SIG-M5 treated with dmso at 0.1 percent for 504 hours (cell line): ENCODE measurements around the gene GAS6.
"Not testable (repeated sequence)": the region's sequence is repeated elsewhere in the genome, so short reads cannot be mapped to it uniquely, and the experiment has no call there.

Experiments used
- DNase-seq: peaks from one replicate; lab custom pipeline; 2025; ENCODE audit not compliant: unreplicated experiment; lab: John Stamatoyannopoulos, UW

GAS6 gene

GRCh38 chr13:113793718-113794085 lies 70.2 kb downstream of the GAS6 start:
- DNase-seq = no peak

- no peak for DNase-seq
Measured at GRCh38 chr13:113792886-113793717, 70.8 kb downstream of the GAS6 start.

DNA sequence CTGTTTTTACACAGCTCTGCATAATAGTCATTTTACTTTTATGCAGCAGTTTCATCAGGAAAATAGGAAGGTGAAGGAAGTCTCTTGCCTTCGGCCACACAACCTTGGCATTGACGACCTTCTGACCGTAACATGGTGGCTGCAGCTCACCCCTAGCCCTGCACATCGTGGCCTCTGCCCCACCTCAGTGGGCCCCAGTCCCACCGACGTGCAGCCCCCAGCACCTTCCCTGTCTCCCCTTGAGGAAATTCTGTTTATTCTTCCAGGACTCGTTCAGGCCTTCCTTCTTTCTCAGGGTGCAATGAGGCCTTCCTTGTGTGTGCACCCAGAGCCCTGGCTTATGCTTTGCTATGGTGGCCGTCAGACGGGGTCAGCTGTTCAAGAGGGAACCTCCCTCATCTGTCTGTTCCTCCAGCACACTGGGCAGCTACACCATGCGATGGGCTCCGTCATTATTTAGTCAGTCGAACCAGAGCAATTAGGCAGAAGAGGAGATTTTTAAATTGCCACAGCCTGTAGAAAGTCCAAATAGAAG lies 71.6 kb downstream of the GAS6 start:
- no peak for DNase-seq

DNA sequence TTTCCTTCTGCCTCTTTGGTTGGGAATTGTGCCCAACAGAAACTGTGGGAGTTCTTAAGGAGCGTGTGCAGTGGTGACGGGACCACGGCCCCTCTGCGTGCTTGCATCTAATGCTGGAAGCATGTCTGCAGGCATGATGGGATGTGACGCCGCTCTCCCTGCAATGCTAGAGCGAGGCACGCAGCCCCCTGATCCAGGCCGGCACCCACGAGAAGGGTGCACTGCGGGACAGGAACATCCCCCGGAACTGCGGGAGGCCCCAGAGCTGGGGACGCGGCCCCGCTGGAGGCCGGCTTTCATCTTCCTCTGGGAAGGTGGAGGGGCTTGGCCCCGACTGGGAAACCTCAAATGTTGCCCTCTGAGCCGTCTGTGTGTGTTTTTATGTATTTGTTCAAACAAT lies 72.1 kb downstream of the GAS6 start:
- no peak for DNase-seq

DNA sequence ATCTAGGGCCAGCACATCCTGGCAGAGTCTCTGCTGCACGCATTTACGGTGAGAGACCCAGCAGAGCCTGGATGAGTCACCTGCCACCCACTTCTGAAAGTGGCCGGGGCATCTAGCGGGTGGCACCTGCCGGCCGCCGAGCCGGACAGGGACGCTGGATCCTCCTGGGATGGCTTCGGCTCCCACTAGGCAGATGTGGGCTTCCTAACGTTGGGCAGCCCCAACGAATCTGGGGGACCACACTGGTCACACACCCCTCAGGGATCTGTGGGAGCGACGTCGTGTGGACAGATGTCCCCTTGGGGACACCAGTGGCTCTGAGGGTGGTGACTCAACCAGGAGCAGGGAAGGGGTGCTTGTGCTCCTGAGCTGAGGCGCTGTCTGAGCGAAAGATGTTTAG lies 72.7 kb downstream of the GAS6 start:
- DNase-seq = no peak

GRCh38 chr13:113789931-113790330 lies 73.9 kb downstream of the GAS6 start:
- DNase-seq = not testable (repeated sequence)

DNA sequence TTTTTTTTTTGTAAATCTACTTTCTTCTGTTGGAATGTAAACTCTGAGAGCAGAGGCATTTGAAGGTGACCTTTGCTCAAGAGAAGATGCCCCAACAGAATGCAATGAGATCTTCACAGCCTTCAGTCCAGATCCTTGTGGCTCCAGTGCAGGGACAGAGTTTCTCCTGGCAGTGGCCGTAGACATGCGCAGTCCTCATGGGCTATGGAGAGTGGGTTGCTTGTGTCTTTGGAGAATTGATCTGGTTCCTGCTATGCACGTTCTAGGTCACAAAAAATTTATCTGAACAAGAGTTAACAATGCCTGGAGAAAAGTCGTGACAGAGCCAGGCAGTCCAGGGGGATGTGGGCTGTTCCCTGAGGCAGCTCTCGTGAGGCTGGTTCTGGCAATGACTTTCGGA lies 74.7 kb downstream of the GAS6 start:
- DNase-seq = no peak

DNA sequence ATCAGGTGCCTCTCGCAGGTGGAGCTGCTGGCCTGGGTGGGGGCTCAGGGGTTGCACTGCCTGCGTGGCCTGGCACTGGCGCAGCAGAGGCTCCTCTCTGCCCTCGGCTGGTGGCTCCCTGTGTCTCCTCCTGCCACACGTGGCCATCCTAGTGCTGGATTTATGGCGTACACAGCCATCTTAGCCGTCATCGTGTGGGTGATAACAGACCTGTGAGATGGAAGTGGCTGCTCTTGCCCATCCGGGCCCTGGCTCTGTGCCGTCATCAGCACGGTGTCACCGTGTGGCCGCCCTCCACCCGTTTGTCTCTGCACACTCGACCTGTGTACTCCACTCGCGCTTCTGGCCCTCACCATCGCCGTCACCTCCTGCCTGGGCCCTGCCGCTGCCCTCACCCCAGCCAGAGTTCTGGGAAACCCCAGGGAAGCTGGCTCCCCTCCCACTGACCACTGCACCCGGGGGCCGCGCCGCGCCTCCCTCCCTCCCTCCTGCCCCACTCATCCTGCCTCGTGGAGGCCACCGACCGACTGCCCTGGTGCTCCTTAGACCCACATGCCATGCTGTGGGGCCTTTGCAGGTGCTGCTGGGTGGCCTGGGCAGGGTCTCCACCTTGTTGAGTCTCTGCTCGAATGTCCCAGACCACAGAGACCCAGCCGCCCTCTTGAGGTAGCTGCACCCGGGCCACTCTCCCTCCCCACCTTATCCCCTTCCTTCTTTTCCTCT lies 75.3 kb downstream of the GAS6 start:
- no peak for DNase-seq

DNA sequence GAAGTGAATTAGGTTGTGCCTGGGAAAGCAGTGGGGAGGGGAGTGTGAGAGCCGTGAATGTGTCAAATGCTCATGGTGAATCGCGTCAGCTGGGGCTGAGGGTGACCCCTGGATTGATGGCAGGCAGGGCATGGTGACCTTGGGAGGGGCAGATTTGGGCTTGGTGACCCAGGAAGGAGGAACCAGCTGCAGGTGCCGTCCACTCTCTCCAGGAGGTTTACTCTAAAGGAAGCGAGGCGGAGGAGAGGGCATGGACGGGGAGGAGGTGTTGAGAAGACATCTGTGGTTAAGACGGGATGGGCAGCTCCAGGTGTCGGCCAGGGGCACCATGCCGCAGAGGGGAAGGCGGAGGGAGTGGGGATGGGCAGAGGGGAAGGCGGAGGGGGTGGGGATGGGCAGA lies 76.2 kb downstream of the GAS6 start:
- DNase-seq = no peak

DNA sequence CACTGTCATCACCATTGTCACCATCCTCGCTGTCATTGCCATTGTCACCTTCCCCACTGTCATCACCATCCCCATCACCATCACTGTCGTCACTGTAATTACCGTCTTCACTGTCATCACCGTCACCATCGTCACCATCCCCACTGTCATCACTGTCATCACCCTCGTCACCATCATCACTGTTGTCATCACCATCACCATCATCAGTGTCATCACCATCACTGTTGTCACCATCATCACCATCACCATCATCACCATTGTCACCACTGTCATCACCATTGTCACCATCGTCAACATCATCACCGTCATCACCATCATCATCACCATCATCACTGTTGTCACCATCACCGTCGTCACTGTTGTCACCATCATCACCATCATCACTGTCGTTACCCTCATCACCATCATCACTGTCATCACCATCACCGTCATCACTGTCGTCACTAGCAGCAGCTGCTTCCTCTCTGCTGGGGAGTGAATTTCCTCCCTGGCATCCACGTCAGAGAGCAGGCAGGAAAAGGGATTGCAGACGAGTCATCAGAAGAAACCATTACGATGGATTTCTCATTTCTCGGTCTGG lies 77.5 kb downstream of the GAS6 start:
- DNase-seq = no peak

GRCh38 chr13:113785051-113786010 lies 78.5 kb downstream of the GAS6 start:
- DNase-seq = no peak

- DNase-seq = no peak
Measured at GRCh38 chr13:113784645-113785024, 79.2 kb downstream of the GAS6 start.

DNA sequence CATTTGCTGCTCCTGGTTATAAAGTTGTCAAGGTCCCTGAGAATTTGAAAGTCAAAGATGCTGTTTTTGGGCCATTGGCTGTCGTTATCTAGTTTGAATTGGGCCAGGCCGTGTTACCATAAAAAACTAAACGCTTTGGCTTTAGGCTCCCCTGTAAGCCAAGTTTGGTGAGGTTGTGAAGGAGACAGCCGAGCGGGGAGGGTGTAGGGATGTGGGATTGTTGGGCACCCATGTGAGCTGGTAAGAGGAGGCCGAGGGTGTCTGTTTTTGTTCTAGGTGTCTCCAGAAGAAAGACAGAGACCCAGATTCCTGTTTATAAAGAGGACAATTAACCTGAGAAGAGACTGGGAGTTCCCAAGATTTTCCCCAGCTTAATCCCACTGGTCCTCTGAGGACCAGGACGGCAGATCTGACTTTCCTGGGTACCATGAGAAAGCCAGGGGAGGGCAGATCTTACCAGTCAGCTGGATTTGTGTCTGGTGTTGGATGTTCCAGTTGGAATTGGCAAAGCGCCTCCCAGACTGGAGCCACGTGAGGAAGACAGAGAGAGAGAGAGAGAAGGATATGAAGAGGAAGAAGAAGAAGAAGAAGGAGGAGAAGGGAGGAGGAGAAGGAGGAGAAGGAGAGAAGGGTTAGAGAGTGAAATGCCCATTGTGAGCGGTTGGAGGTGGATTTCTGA lies 79.8 kb downstream of the GAS6 start:
- no peak for DNase-seq

DNA sequence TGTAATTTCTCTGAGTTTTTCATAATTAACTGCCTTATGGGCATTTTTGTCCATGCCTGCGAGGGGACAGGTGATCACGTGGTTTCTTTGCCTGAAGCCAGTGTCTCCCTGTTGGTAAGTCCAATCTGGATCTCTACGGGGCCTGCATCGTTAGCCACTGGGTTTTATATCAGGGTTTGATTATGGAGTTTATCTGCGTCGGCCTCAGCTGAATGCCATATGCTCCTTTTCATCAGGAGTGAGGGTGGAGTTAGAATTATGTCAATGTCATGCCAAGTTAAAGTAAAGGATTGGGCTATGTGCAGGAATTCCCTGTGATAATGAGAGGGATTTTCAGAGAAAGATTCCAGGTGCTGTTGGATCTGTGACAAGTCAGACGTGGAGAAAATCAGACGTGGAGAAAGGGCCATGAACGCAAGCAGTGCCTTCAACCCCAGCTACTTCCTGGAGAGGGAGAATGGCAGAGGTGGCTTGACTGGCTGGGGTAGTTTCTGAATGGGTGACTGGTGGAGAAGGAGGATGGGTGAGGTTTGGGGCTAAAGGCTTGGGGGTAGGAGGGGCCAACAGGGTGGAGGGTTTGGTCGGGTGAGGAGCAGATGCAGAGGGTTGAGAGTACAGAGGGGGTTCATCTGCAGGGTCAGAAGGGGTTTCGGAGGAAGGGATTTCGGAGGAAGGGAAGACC lies 80.5 kb downstream of the GAS6 start:
- no peak for DNase-seq

GRCh38 chr13:113782472-113782871 lies 81.4 kb downstream of the GAS6 start:
- no peak for DNase-seq

- no peak for DNase-seq
Measured at GRCh38 chr13:113781571-113781970, 82.3 kb downstream of the GAS6 start.

DNA sequence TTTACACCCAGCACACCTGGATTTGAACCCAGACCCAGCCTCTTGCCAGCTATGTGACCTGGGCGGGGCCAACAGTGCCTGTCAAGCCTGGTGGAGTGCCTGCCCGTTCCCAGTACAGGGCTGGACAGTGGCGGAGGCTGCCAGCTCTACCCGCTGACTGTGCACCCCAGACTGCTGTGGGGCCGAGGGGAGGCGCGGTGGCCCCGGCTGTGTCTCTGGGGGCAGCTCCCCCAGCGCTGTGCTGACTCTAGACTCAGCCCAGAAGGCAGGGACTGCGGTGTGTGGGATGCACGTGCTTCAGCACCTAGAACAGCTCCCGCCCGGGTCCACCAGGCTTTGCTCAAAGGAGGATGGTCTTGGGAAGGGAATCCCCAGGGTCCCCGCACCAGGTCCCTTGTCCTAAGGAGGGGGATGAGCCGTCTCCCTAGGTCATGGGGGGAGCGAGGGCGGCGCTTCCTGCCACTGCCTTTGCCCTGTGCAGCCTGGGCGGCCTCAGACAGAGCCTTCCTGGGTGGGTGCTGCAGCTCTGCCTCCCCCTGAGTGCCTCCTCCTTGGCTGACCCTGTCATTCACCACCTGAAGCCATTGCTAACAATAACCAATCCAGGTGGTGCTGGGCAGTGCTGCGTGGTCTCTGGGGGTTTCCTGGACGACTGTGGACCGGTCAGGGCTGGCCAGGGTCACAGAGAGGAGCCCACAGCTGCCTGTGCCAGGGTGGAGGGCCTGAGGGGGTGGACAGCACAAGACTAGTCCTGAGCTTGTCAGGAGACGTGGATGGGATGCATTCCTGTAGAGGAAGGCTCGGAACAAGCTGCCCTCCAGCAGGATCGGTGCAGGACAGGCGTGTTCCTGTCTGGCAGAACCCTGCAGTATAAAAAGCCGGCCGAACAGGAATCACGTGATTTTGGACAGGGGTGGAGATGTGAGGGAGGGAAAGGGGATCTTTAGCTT lies 86.3 kb downstream of the GAS6 start:
- no peak for DNase-seq

GRCh38 chr13:113776231-113777125 lies 87.4 kb downstream of the GAS6 start:
- no peak for DNase-seq
